T-helper 22 cell (primary cell): ENCODE measurements around the gene CALR.
"Not testable (repeated sequence)": the region's sequence is repeated elsewhere in the genome, so short reads cannot be mapped to it uniquely, and the experiment has no call there.

ENCODE experiments used
- DNase-seq: peaks from one replicate; pipeline ENCODE4 v3.0.0-alpha.2; 2020; ENCODE audit warnings: low read depth

Gene CALR

GRCh38 chr19:12933287-12934072 lies 4.9 kb upstream of the CALR start, which contains the start of gene FARSA:
FARSA (minus strand) TSS chr19:12933711; CDS start chr19:12933696, 15 bp downstream.
- DNase-seq: peak; percentile 84

- no peak for DNase-seq
Observed at GRCh38 chr19:12935071-12935470, 3.3 kb upstream of the CALR start.

DNA sequence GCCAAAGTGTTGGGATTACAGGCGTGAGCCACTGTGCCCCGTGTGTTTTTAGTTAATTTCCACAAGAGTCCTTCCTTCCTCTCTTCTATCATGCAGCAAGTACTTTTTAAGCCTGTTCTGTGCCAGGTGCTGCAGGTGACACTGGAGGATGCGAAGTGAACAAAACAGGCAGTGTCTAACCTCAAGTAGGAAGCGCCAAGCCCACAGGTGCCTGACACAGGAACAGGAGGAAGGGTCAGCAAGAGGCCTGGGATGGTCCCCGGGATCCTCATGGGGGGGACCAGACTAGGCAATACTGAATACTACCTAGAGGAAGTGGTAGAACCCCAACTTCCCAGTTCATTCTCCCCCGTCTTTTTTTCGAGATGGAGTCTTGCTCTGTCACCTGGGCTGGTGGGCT lies 1.8 kb upstream of the CALR start:
- no peak for DNase-seq

GRCh38 chr19:12937093-12937926 lies 1.1 kb upstream of the CALR start:
- no peak for DNase-seq

GRCh38 chr19:12938779-12939601 lies 581 bp downstream of the CALR start:
- DNase-seq: no peak

DNA sequence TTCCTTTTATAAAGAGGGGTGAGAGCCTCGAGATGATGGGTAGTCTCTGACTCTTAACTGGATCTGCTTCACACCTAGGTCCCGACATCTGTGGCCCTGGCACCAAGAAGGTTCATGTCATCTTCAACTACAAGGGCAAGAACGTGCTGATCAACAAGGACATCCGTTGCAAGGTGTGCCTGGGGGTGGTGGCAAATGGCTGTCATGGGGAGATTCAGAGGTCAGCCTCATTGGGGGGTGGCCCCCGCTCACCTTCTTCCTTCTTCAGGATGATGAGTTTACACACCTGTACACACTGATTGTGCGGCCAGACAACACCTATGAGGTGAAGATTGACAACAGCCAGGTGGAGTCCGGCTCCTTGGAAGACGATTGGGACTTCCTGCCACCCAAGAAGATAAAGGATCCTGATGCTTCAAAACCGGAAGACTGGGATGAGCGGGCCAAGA lies 1.6 kb downstream of the CALR start:
- no peak for DNase-seq

DNA sequence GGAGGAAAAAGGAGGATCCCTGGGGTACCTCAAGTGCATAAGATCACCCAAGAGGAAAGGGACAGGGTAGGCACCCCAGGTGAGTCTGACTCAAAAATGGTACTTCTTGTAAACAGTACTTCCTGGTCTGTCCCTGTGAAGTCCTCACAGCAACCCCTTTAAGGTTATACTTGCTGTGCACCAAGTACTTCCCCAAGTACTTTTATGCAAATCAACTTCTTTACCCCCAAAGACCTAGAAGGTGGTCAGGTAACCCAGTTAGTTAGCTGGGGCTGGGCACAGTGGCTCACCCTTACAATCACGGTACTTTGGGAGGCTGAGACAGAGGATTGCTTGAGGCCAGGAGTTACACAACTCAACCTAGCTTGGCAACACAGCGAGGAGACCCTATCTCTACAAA lies 2.5 kb downstream of the CALR start:
- no peak for DNase-seq

DNA sequence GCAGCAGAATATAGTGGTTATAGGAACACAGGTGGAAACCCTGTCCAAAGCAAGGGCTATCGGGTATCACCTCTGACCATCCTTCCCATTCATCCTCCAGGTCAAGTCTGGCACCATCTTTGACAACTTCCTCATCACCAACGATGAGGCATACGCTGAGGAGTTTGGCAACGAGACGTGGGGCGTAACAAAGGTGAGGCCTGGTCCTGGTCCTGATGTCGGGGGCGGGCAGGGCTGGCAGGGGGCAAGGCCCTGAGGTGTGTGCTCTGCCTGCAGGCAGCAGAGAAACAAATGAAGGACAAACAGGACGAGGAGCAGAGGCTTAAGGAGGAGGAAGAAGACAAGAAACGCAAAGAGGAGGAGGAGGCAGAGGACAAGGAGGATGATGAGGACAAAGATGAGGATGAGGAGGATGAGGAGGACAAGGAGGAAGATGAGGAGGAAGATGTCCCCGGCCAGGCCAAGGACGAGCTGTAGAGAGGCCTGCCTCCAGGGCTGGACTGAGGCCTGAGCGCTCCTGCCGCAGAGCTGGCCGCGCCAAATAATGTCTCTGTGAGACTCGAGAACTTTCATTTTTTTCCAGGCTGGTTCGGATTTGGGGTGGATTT lies 5.1 kb downstream of the CALR start:
- no peak for DNase-seq

GRCh38 chr19:12944104-12944674 lies 5.8 kb downstream of the CALR start:
- DNase-seq: no peak

DNA sequence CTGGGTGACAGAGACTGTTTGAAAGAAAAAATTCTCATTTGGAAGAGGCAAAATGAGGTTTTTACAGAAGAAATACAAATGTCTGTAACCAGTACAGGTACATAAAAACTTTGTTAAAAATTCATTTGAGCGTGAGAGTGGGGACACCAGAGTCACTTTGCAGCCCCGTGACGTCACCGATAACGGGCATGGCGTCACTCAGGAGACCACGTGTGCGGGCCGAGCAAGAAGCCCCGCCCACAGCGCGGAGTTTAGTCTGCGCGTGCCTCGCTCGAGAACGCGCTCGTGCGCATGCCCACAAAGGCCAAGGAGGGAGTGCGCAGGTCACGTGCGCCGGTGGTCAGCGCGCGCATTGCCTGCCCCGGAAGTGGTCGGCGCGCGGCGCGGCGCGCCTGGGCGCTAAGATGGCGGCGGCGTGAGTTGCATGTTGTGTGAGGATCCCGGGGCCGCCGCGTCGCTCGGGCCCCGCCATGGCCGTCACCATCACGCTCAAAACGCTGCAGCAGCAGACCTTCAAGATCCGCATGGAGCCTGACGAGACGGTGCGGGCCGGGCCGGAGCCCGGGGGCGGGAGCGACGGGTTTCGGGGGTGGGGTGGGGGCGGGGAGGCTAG lies 7.2 kb downstream of the CALR start, which contains the start of gene RAD23A:
Gene RAD23A, plus strand, starts transcription at position 384 of the 613 bp plus-strand sequence. Its CDS starts 87 bp downstream, at position 471.
- DNase-seq: peak; percentile 96

GRCh38 chr19:12946092-12946721 lies 7.8 kb downstream of the CALR start:
- peak; percentile 31 for DNase-seq

- DNase-seq: no peak
Observed at GRCh38 chr19:12946731-12947496, 8.5 kb downstream of the CALR start.

DNA sequence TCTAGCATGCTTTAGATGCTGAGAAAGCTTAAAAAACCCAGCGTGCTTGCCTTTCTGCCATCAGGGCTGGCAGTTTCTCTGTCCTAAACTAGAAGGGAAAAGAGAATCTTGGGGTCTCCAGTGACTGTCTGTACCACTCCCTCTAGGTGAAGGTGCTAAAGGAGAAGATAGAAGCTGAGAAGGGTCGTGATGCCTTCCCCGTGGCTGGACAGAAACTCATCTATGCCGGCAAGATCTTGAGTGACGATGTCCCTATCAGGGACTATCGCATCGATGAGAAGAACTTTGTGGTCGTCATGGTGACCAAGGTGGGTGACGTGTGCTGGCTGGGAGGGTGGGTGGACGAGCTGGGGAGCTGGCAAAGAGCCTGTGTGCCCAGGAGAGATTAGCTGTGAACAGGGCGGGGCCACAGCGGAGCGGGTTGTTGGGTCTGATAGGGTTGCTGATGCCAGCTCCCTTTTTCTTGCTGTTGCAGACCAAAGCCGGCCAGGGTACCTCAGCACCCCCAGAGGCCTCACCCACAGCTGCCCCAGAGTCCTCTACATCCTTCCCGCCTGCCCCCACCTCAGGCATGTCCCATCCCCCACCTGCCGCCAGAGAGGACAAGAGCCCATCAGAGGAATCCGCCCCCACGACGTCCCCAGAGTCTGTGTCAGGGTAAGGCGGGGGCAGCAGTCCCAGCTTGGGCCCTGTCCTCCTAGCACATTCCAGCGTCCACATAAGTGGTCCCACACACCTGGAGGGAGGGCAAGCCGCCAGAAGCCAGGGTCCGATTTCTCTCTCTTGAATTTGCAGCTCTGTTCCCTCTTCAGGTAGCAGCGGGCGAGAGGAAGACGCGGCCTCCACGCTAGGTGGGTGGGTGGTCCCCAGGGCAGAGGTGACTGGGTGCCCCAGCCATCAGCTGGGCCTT lies 9.5 kb downstream of the CALR start:
- no peak for DNase-seq

DNA sequence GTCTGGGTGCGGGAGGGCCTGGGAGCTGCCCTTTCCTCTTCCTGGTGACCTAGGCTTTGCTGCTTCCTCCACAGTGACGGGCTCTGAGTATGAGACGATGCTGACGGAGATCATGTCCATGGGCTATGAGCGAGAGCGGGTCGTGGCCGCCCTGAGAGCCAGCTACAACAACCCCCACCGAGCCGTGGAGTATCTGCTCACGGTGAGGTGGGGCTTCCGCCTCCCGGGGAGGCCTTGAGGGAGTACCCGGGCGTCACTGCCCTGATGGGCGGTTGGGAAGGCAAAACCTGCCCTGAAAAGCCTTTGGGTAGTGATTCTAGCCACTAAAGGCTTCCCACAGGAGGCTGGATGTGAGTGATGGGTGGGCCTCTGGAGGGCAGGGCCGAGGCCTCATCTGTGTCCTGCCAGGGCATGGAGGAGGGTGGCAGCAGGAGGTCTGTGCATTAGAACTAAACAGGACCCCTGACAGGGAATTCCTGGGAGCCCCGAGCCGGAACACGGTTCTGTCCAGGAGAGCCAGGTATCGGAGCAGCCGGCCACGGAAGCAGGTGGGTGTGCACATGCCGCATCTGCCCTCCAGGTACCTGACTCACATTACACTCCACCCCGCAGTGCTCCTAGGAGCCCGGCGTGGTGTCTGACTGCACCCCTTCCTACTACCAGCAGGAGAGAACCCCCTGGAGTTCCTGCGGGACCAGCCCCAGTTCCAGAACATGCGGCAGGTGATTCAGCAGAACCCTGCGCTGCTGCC lies 10.4 kb downstream of the CALR start:
- DNase-seq: no peak

- DNase-seq: no peak
Observed at GRCh38 chr19:12949363-12950283, 11.2 kb downstream of the CALR start.

GRCh38 chr19:12952050-12952449 lies 13.6 kb downstream of the CALR start:
- DNase-seq: not testable (repeated sequence)
